Keratinocyte (primary cell): ENCODE measurements around the gene BABAM2.

Experiments used
- EZH2 ChIP-seq: IDR thresholded peaks from one replicate; pipeline ENCODE4 v1.6.1; 2012; ENCODE audit warnings: inconsistent platforms, mild to moderate bottlenecking, low read length, moderate library complexity
- TF ChIP-seq, protein P1 (sequence below), 3 experiments: IDR thresholded peaks in 1 of 3; conservative IDR thresholded peaks in 1 of 3; optimal IDR thresholded peaks in 1 of 3; 2 replicates in 2 of 3; 3 replicates in 1 of 3; pipeline versions ENCODE3 to v1.5.1; 2011; ENCODE audit warnings: low read length in 3 of 3, mild to moderate bottlenecking in 3 of 3, moderate library complexity in 2 of 3, control low read depth in 1 of 3, inconsistent platforms in 1 of 3; ENCODE audit not compliant: insufficient read depth in 2 of 3; ENCODE audit errors: extremely low read depth in 1 of 3

DNA sequence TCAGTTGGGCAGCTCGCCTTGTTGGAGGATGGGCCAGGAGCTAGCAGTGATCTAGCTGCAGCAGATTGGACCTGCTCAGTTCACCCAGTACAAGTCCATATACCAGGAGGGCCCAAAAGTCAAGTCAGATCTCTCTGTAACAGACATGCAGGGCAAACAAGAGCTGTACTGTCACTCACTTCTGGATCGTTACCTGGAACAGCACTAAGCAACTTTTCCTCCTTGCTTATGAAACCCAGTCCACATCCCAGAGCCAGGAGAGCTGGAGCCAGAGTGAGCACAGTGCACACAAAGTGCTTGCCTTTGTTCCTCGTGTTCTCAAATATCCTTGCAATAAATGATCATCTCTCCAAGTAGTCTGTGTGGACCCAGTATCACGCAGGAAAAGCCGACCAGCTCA is 258.0 kb downstream of the BABAM2 start:
- TF ChIP-seq, protein P1, sequence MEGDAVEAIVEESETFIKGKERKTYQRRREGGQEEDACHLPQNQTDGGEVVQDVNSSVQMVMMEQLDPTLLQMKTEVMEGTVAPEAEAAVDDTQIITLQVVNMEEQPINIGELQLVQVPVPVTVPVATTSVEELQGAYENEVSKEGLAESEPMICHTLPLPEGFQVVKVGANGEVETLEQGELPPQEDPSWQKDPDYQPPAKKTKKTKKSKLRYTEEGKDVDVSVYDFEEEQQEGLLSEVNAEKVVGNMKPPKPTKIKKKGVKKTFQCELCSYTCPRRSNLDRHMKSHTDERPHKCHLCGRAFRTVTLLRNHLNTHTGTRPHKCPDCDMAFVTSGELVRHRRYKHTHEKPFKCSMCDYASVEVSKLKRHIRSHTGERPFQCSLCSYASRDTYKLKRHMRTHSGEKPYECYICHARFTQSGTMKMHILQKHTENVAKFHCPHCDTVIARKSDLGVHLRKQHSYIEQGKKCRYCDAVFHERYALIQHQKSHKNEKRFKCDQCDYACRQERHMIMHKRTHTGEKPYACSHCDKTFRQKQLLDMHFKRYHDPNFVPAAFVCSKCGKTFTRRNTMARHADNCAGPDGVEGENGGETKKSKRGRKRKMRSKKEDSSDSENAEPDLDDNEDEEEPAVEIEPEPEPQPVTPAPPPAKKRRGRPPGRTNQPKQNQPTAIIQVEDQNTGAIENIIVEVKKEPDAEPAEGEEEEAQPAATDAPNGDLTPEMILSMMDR (optimal IDR thresholded peaks at IDR 0.05 in 1 of 3, IDR thresholded peaks at IDR 0.05 in 1 of 3, conservative IDR thresholded peaks at IDR 0.05 in 1 of 3; ENCODE audit: extremely low read depth in 1 of 3, insufficient read depth in 2 of 3, low read length in 3 of 3) = no peak
- TF ChIP-seq EZH2 = no peak
